GM12892 (cell line): Measurements from ENCODE around the gene EBLN1.

Source experiments
- POLR2A ChIP-seq: IDR thresholded peaks from 2 replicates; pipeline ENCODE4 v1.6.1; 2011; ENCODE audit warnings: low read depth, low read length, control low read depth
- TAF1 ChIP-seq: IDR thresholded peaks from 2 replicates; pipeline ENCODE4 v1.6.1; 2011; ENCODE audit warnings: low read depth, mild to moderate bottlenecking, control low read depth, low read length, borderline replicate concordance

- TF ChIP-seq POLR2A: no peak
- TF ChIP-seq TAF1: no peak
Observed at GRCh38 chr10:22217842-22218241, at the start of gene EBLN1.
